Measurements from ENCODE around the gene ABCG2.
"Not testable (repeated sequence)": the region's sequence is repeated elsewhere in the genome, so short reads cannot be mapped to it uniquely, and the experiment has no call there.

The ABCG2 gene

DNA sequence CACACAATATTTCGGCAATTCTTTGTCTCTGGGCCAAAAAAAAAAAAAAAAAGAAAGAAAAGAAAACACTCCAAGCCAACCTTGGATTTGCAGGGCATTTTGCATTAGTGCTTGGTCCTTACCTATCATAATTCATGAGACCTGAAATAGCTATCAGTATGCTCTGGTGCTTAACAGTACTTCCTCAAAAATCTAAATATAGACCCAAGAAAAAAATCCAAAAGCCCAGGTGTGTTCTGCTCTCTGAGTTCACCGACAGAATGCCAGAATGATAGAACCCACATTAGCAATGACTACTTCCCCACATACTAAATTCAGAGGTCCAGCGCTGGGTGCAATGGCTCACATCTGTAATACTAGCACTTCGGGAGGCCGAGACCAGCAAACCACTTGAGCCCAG, 42.9 kb downstream of the ABCG2 start:
- TF ChIP-seq, protein P1, sequence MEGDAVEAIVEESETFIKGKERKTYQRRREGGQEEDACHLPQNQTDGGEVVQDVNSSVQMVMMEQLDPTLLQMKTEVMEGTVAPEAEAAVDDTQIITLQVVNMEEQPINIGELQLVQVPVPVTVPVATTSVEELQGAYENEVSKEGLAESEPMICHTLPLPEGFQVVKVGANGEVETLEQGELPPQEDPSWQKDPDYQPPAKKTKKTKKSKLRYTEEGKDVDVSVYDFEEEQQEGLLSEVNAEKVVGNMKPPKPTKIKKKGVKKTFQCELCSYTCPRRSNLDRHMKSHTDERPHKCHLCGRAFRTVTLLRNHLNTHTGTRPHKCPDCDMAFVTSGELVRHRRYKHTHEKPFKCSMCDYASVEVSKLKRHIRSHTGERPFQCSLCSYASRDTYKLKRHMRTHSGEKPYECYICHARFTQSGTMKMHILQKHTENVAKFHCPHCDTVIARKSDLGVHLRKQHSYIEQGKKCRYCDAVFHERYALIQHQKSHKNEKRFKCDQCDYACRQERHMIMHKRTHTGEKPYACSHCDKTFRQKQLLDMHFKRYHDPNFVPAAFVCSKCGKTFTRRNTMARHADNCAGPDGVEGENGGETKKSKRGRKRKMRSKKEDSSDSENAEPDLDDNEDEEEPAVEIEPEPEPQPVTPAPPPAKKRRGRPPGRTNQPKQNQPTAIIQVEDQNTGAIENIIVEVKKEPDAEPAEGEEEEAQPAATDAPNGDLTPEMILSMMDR (IDR thresholded peaks at IDR 0.05; ENCODE audit: insufficient read depth, low read length, missing control alignments): no peak
- DNase-seq (ENCODE audit: low read depth, low spot score): no peak
- no peak overlapping the region for H3K4me3 ChIP-seq (ENCODE audit: low read depth, low read length)
- ChIA-PET CTCF (no interaction called here), POLR2A (no interaction called here)

GRCh38 chr4:88112856-88113255, 45.6 kb downstream of the ABCG2 start:
- TF ChIP-seq, protein P1 (IDR thresholded peaks at IDR 0.05; ENCODE audit: insufficient read depth, low read length, missing control alignments): no peak
- ChIA-PET CTCF (interaction anchor here (0.9 to 1.9 kb wide), 2 partner anchors 9 to 80 kb away, joined by 3 to 4 read pairs; no protein-coding TSS in a partner anchor), POLR2A (no interaction called here)
- no peak overlapping the region for H3K4me3 ChIP-seq (ENCODE audit: low read depth, low read length)
- no peak for DNase-seq (ENCODE audit: low read depth, low spot score)

GRCh38 chr4:88110826-88111225, 47.6 kb downstream of the ABCG2 start:
- H3K4me3 ChIP-seq (ENCODE audit: low read depth, low read length): no peak overlapping the region
- ChIA-PET POLR2A (no interaction called here), CTCF (interaction anchor here (0.9 kb wide), 2 partner anchors 100 to 429 kb away, joined by 3 read pairs; no protein-coding TSS in a partner anchor)
- no peak for DNase-seq (ENCODE audit: low read depth, low spot score)
- TF ChIP-seq, protein P1 (IDR thresholded peaks at IDR 0.05; ENCODE audit: insufficient read depth, low read length, missing control alignments): no peak

- no peak overlapping the region for H3K4me3 ChIP-seq (ENCODE audit: low read depth, low read length)
- TF ChIP-seq, protein P1 (IDR thresholded peaks at IDR 0.05; ENCODE audit: insufficient read depth, low read length, missing control alignments): no peak
- ChIA-PET POLR2A (no interaction called here), CTCF (no interaction called here)
- DNase-seq (ENCODE audit: low read depth, low spot score): no peak
Measured at GRCh38 chr4:88109123-88109881, 49.1 kb downstream of the ABCG2 start.

DNA sequence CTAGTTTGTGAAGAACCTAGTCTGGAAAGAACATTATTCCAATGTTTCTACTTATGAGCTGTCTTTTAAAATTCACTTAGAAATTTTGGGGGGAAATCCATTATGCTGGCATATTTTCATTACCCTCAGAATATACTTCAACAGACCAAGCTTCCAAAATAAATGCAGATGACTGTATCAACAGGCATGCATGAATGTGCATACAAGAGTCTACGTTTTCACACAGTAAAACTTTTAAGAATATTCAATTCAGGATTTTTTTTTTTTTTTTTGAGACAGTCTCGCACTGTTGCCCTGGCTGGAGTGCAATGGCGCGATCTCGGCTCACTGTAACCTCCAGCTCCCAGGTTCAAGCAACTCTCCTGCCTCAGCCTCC, 49.7 kb downstream of the ABCG2 start:
- POLR2A ChIA-PET: no interaction called here
- CTCF ChIA-PET: no interaction called here
- no peak overlapping the region for H3K4me3 ChIP-seq (ENCODE audit: low read depth, low read length)
- peak; percentile 17 for DNase-seq (ENCODE audit: low read depth, low spot score)
- TF ChIP-seq, protein P1 (IDR thresholded peaks at IDR 0.05; ENCODE audit: insufficient read depth, low read length, missing control alignments): no peak

DNA sequence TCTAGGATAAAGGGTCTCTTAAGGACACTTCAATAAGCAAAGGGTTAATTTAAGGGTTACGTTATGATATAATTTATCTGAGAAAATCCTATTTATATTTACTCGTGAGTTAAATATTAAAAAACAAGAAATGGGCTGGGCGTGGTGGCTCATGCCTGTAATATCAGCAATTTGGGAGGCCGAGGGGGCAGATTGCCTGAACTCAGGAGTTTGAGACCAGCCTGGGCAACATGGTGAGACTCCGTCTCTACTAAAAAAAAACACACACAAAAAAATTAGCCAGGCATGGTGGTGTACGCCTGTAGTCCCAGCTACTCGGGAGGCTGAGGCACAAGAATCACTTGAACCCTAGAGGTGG, 50.4 kb downstream of the ABCG2 start:
- DNase-seq (ENCODE audit: low read depth, low spot score); CTCF ChIA-PET; H3K4me3 ChIP-seq (ENCODE audit: low read depth, low read length); POLR2A ChIA-PET: not testable (repeated sequence)
